Heart right ventricle (tissue), 16 donors: ENCODE data around the gene OTOP2. TPM values are rescaled to one million over a fixed set of nuclear protein-coding genes. Genes with fewer than 3 reads are reported as not detected.

Experiments used
- ATAC-seq, 8 donors: fragments of 200-7000 bp; cut with Tn5 transposase; one replicate each; pipeline ENCODE4 v1.9.1; 2020; ENCODE audit warnings: mild to moderate bottlenecking in 8 of 8, moderate library complexity in 8 of 8, moderate number of reproducible peaks in 1 of 8
- DNase-seq, 2 donors: peaks; one replicate each; pipeline ENCODE4 v3.0.0-alpha.2; 2020
- H3K27ac ChIP-seq, 10 donors: fragments of 200-600 bp; sonication (generic) in 2 of 10; one replicate each; pipeline versions ENCODE4 v1.5.0 to v1.8.0; 2020 to 2022; ENCODE audit warnings: mild to moderate bottlenecking in 3 of 10
- H3K27me3 ChIP-seq, 7 donors: fragments of 200-600 bp; one replicate each; pipeline ENCODE4 v1.8.0; 2021 to 2022; ENCODE audit warnings: mild to moderate bottlenecking in 2 of 7
- H3K36me3 ChIP-seq, 9 donors: fragments of 200-600 bp; sonication (generic) in 1 of 9; one replicate each; pipeline versions ENCODE4 v1.5.0 to v1.8.0; 2020 to 2022; ENCODE audit warnings: mild to moderate bottlenecking in 2 of 9
- H3K4me1 ChIP-seq, 9 donors: fragments of 200-600 bp; sonication (generic) in 1 of 9; one replicate each; pipeline versions ENCODE4 v1.5.0 to v1.8.0; 2020 to 2022; ENCODE audit warnings: mild to moderate bottlenecking in 4 of 9
- H3K4me3 ChIP-seq, 10 donors: fragments of 200-600 bp; sonication (generic) in 2 of 10; one replicate each; pipeline versions ENCODE4 v1.5.0 to v1.8.0; 2020 to 2022; ENCODE audit warnings: mild to moderate bottlenecking in 7 of 10, moderate library complexity in 2 of 10
- H3K9me3 ChIP-seq, 11 donors: fragments of 200-600 bp in 10 of 11; sonication (generic) in 2 of 11; one replicate each; pipeline versions ENCODE4 v1.5.0 to v1.8.0; 2013 to 2022; ENCODE audit warnings: mild to moderate bottlenecking in 2 of 11, control low read depth in 1 of 11, moderate library complexity in 1 of 11
- CTCF ChIP-seq, 9 donors: fragments of 200-600 bp; sonication (generic) in 2 of 9; IDR thresholded peaks; one replicate each; pipeline versions ENCODE4 v1.5.0 to v1.8.0; 2021 to 2022; ENCODE audit warnings: antibody characterized with exemption in 9 of 9, mild to moderate bottlenecking in 5 of 9, moderate library complexity in 1 of 9
- WGBS, 2 donors: extraction: QIAGEN DNeasy Blood & Tissue Kit; methylation state at CpG; one replicate each; pipeline ENCODE4 v1.1.7; 2013; ENCODE audit warnings: inconsistent platforms in 1 of 2; 5-methylcytosine and 5-hydroxymethylcytosine counted together
- intact Hi-C, 10 donors: fragments of 100-400 bp; cut with DNase I; formaldehyde crosslinking; loops; one replicate each; pipeline versions ENCODE4 v1.11.1 to v1.14.2; 2022
- polyA plus RNA-seq, 2 donors: library from polyadenylated mRNA; stranded (reverse); fragments of 200-250 nt; gene quantifications; one replicate each; pipeline ENCODE4 v1.2.3, GENCODE V29; 2013
- total RNA-seq, 10 donors: library from RNA; stranded (reverse); fragmentation: NEBNext Ultra II Directional in 3 of 10; extraction: Animal tissue kit (Norgen Biotek cat#: 25700) in 3 of 10; gene quantifications; one replicate each; pipeline versions ENCODE4 v1.2.1 to v1.2.4, GENCODE V29; 2021 to 2023
- donor health status: Arrhythmogenic right ventricular cardiomyopathy.
- donor health status: ischemic (EF 13 %, LVEDD 7.1; RV severe dilation, severe dysfunction).
- donor health status: healthy with polysubstance abuse.
- donor health status: DM: no; HTN: yes; CAD: no.
- donor health status: DM: no; HTN: no; CAD: no.
- donor health status: ischemic (EF 25% LVEDD 6.9; RV normal size, moderate dysfunction).
- donor health status: ischemic (EF 25% LVEDD 5.7; RV mildly dilated, moderate dysfunction).
- donor health status: healthy.
- donor health status: DM: yes; HTN: yes; CAD: no.
- donor health status: Ischemic cardiomyopathy.
- donor health status: ischemic (EF 35%, LVEDD 5.7; RV mildly dilated, moderate dysfunction).
- donor health status: nonischemic (EF 11% LVEDD 7.7; RV severe dilation, severe dysfunction).
- donor health status: DM: yes; HTN: yes; CAD: no.
- donor health status: PGD.
- donor health status: ischemic (EF 29% LVEDD 5.4; RV normal size, mild dysfunction).
- donor health status: nonischemic (EF 23%, LVEDD 6.1; RV moderate dilation, normal function).

OTOP2 gene
- total and polyA plus RNA-seq, 12 donors: not detected

GRCh38 chr17:74953134-74953687 lies 29.1 kb downstream of the OTOP2 start:
- no peak overlapping the region for H3K27ac ChIP-seq
- H3K9me3 ChIP-seq: no peaks in the 10 kb centered on the region
- H3K4me3 ChIP-seq: no peak overlapping the region
- H3K4me1 ChIP-seq: no peaks in the 10 kb centered on the region
- no peak for TF ChIP-seq CTCF (IDR thresholded peaks at IDR 0.05)
- 76 to 83% methylated on average over 11 of the region's 11 CpGs for WGBS, 2 donors
- peaks cover 0 to 20% (median 0%) of the 10 kb centered on the region in 7 donors for H3K27me3 ChIP-seq
- ATAC-seq: no peak
- intact Hi-C loops: no loop called here
- DNase-seq: no peak
- peaks cover 0 to 43% (median 0%) of the 10 kb centered on the region in 9 donors for H3K36me3 ChIP-seq

GRCh38 chr17:74954115-74954514 lies 30.0 kb downstream of the OTOP2 start:
- intact Hi-C loops: no loop called here
- TF ChIP-seq CTCF (IDR thresholded peaks at IDR 0.05): no peak
- Histone ChIP-seq H3K36me3 (peaks cover 0 to 49% (median 0%) of the 10 kb centered on the region in 9 donors), H3K27me3 (peaks cover 0 to 16% (median 0%) of the 10 kb centered on the region in 7 donors), H3K9me3 (no peaks in the 10 kb centered on the region), H3K4me1 (no peaks in the 10 kb centered on the region), H3K27ac (no peak overlapping the region), H3K4me3 (no peak overlapping the region)
- WGBS, 2 donors: 91 to 93% methylated on average over 15 of the region's 15 CpGs
- no peak for ATAC-seq
- no peak for DNase-seq

DNA sequence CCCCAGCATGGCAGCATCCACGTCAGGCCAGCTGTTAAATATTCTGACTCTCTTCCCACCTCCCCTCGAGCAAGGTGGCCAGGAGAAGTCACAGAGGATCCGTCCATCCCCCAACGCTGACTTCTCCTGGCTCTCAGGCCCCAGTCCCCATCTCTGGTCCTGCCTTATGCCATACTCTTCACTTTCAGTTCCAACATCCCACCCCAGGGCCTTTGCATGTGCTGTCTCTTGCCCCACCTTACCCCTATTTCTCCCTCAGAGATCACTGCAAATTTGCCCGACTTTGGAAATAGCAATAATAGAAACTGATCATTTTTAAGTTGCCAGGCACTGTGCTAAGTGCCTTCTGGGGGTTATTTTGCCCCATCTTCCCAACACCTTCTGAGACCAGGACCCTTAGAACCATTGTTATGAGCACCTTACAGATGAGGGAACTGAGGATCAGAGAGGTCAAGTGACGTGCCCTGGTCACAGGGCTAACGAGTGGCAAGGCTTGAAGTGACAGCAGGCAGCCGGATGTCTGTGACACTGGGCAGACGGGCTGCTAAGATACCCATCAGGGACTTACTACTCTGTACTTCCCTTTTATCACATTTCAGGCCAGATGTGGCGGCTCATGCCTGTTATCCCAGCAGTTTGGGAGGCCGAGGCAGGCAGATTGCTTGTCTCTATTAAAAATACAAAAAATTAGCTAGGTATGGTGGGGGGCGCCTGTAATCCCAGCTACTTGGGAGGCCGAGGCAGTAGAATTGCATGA lies 30.8 kb downstream of the OTOP2 start:
- H3K27ac ChIP-seq: no peak overlapping the region
- no peak for TF ChIP-seq CTCF (IDR thresholded peaks at IDR 0.05)
- intact Hi-C loops: loop anchor here in 3 of 10 donors (5.0 kb wide), 2 partner anchors 33 to 163 kb away; partner anchors contain the start of genes OTOP2 (in 2 of the 3) and USH1G (in 2 of the 3)
- no peak for ATAC-seq
- DNase-seq: no peak
- H3K9me3 ChIP-seq: no peaks in the 10 kb centered on the region
- H3K27me3 ChIP-seq: peaks cover 0 to 10% (median 0%) of the 10 kb centered on the region in 7 donors
- no peaks in the 10 kb centered on the region for H3K4me1 ChIP-seq
- WGBS, 2 donors: 70 to 72% methylated on average over 13 of the region's 13 CpGs
- no peak overlapping the region for H3K4me3 ChIP-seq
- H3K36me3 ChIP-seq: peaks cover 0 to 51% (median 0%) of the 10 kb centered on the region in 9 donors

GRCh38 chr17:74956093-74956492 lies 32.0 kb downstream of the OTOP2 start:
- intact Hi-C loops: loop anchor here in 3 of 10 donors (1.0 to 5.0 kb wide), 3 partner anchors 34 to 164 kb away; partner anchors contain the start of genes OTOP2 (in 2 of the 3) and USH1G (in 2 of the 3)

More at GRCh38 chr17:74956093-74956492, 32.0 kb downstream of the OTOP2 start:
- no peak for TF ChIP-seq CTCF (IDR thresholded peaks at IDR 0.05)
- H3K27me3 ChIP-seq: peaks cover 0 to 6% (median 0%) of the 10 kb centered on the region in 7 donors
- H3K27ac ChIP-seq: no peak overlapping the region
- no peaks in the 10 kb centered on the region for H3K9me3 ChIP-seq
- H3K4me3 ChIP-seq: no peak overlapping the region
- 82 to 85% methylated on average over 4 of the region's 4 CpGs for WGBS, 2 donors
- peaks cover 0 to 63% (median 0%) of the 10 kb centered on the region in 9 donors for H3K36me3 ChIP-seq
- no peak for ATAC-seq
- DNase-seq: no peak
- no peaks in the 10 kb centered on the region for H3K4me1 ChIP-seq
